Effector memory CD8-positive, alpha-beta T cell (primary cell): Measurements from ENCODE around the gene CD48.

Experiments used
- ATAC-seq: fragments of 150-1000 bp; cut with Tn5 transposase; replicated peaks from 2 replicates; pipeline ENCODE4 v1.10.0; 2021; ENCODE audit warnings: mild to moderate bottlenecking, moderate library complexity
- DNase-seq, 3 experiments: peaks; one replicate each; pipeline ENCODE4 v3.0.0; 2021
- H3K27ac Mint-ChIP-seq, 2 donors: one replicate each; pipeline ENCODE4 v1.8.0; 2022; ENCODE audit warnings: mild to moderate bottlenecking in 2 of 2, mixed read lengths in 2 of 2, moderate library complexity in 2 of 2
- H3K27me3 Mint-ChIP-seq, 2 donors: one replicate each; pipeline ENCODE4 v1.8.0; 2022; ENCODE audit warnings: mixed read lengths in 2 of 2
- H3K36me3 Mint-ChIP-seq: one replicate; pipeline ENCODE4 v1.8.0; 2022; ENCODE audit warnings: mild to moderate bottlenecking, moderate library complexity, mixed read lengths; ENCODE audit not compliant: insufficient read depth
- H3K4me1 Mint-ChIP-seq, 2 donors: one replicate each; pipeline ENCODE4 v1.8.0; 2022; ENCODE audit warnings: low read depth in 2 of 2, mixed read lengths in 2 of 2
- H3K4me3 Mint-ChIP-seq, 2 donors: one replicate each; pipeline ENCODE4 v1.8.0; 2022; ENCODE audit warnings: mild to moderate bottlenecking in 2 of 2, mixed read lengths in 2 of 2, moderate library complexity in 2 of 2
- H3K9me3 Mint-ChIP-seq, 2 donors: one replicate each; pipeline ENCODE4 v1.8.0; 2022; ENCODE audit warnings: mixed read lengths in 2 of 2
- total RNA-seq, 9 experiments: gene quantifications; one replicate each; lab custom pipeline; 2026; lab: John Stamatoyannopoulos, UW

The CD48 gene
- total RNA-seq = 200 to 374 (median 246) reads per million in 9 experiments

DNA sequence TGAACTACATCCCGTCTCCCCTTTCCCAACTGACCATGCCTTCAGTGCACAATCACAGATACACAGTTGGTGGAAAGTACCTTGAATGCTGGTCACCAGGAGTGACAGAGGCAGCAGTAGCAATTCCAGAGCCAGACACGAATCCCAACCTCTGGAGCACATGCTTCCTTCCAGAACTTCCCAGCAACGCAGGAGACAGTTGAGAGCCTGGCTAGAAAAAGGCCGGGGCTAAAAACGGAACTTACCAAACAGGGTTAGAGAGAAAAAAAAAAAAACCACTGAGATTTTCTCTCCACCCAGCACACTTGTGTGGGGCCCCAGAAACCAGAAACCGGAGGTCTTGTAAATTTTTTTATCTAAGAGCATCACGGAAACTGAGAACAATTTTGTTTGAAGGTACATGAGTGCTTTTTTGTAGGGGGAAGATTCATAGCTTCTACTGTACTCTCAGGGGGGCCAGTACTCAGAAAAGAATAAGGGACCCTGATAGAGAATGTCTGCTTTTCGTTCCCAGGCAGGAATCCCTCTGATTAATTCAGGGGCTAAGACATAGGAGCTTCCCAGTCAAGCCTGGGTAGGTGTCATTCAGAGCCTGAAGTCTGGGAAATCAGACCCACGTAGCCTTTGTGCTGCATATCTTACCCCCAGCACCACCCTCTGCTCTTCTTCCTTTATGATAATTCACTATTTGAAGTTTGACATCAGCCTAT, at the start of gene CD48:
CD48 (minus strand) TSS at position 221 of the 710 bp plus-strand sequence; CDS start at position 162, 59 bp downstream.
- ATAC-seq = peak; percentile 53

GRCh38 chr1:160761046-160761445, 49.4 kb upstream of the CD48 start:
- ATAC-seq (no peak), DNase-seq (no peak)
- H3K4me1 Mint-ChIP-seq = peaks cover 30 to 38% of the 10 kb centered on the region in 2 donors
- H3K27ac Mint-ChIP-seq = no peak overlapping the region
- peaks cover 8 to 10% of the 10 kb centered on the region in 2 donors for H3K9me3 Mint-ChIP-seq
- H3K36me3 Mint-ChIP-seq = peaks cover 4% of the 10 kb centered on the region
- H3K4me3 Mint-ChIP-seq = no peak overlapping the region
- H3K27me3 Mint-ChIP-seq = no peaks in the 10 kb centered on the region

More for the DNA sequence above, at the start of gene CD48:
- no peaks in the 10 kb centered on the region for H3K27me3 Mint-ChIP-seq
- peak; percentile 35 to 43 (median 40) for DNase-seq
- no peak within 1 kb of the TSS for H3K4me3 Mint-ChIP-seq
- H3K9me3 Mint-ChIP-seq = no peaks in the 10 kb centered on the region
- H3K4me1 Mint-ChIP-seq = peaks cover 17 to 30% of the 10 kb centered on the region in 2 donors
- H3K27ac Mint-ChIP-seq = no peak within 1 kb of the TSS
- H3K36me3 Mint-ChIP-seq = peaks cover 11% of the 10 kb centered on the region

GRCh38 chr1:160759740-160760139, 48.1 kb upstream of the CD48 start:
- Mint-ChIP-seq H3K9me3 (peaks cover 8 to 10% of the 10 kb centered on the region in 2 donors), H3K4me1 (peaks cover 36 to 47% of the 10 kb centered on the region in 2 donors), H3K27ac (peak overlapping the region in 1 of 2 donors; percentile 9), H3K4me3 (no peak overlapping the region), H3K36me3 (peaks cover 11% of the 10 kb centered on the region), H3K27me3 (no peaks in the 10 kb centered on the region)
- DNase-seq (no peak), ATAC-seq (no peak)

GRCh38 chr1:160758521-160758920, 46.9 kb upstream of the CD48 start:
- ATAC-seq (no peak), DNase-seq (no peak)
- peaks cover 8 to 10% of the 10 kb centered on the region in 2 donors for H3K9me3 Mint-ChIP-seq
- H3K4me3 Mint-ChIP-seq = no peak overlapping the region
- peak overlapping the region; percentile 26 to 86 for H3K27ac Mint-ChIP-seq
- peaks cover 43 to 56% of the 10 kb centered on the region in 2 donors for H3K4me1 Mint-ChIP-seq
- peaks cover 21% of the 10 kb centered on the region for H3K36me3 Mint-ChIP-seq
- no peaks in the 10 kb centered on the region for H3K27me3 Mint-ChIP-seq

DNA sequence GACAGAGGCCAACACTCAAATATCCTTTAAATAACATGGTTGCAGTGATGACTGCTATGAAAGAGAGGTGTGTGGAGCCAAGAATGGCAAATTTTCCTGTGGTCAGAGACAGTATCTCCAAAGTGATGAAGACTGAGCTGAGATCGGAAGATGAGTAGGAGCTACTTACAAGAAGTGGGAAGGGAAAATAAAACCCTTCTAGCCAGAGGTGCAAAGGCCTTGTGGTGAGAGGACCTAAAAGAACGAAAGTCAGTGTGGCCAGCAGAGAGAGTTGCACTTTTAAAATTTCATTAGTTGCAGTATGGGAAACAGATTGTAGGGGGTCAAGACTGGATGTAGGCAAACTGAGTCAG, 45.2 kb upstream of the CD48 start:
- peaks cover 59 to 65% of the 10 kb centered on the region in 2 donors for H3K4me1 Mint-ChIP-seq
- ATAC-seq = peak; percentile 8
- no peaks in the 10 kb centered on the region for H3K27me3 Mint-ChIP-seq
- no peak for DNase-seq
- H3K36me3 Mint-ChIP-seq = peaks cover 35% of the 10 kb centered on the region
- peak overlapping the region; percentile 62 to 80 for H3K4me3 Mint-ChIP-seq
- H3K9me3 Mint-ChIP-seq = peaks cover 8 to 10% of the 10 kb centered on the region in 2 donors
- peak overlapping the region; percentile 94 to 98 for H3K27ac Mint-ChIP-seq

- Mint-ChIP-seq H3K4me1 (peaks cover 59 to 70% of the 10 kb centered on the region in 2 donors), H3K27me3 (no peaks in the 10 kb centered on the region), H3K27ac (peak overlapping the region; percentile 94 to 98), H3K4me3 (peak overlapping the region; percentile 62 to 80), H3K9me3 (peaks cover 7 to 10% of the 10 kb centered on the region in 2 donors), H3K36me3 (peaks cover 42% of the 10 kb centered on the region)
- DNase-seq (peak; percentile 53 to 60 (median 56)), ATAC-seq (peak; percentile 83)
Measured at GRCh38 chr1:160755911-160756848, 44.6 kb upstream of the CD48 start.

GRCh38 chr1:160755461-160755860, 43.8 kb upstream of the CD48 start:
- H3K9me3 Mint-ChIP-seq = peaks cover 4 to 10% of the 10 kb centered on the region in 2 donors
- H3K27ac Mint-ChIP-seq = peak overlapping the region; percentile 94 to 98
- DNase-seq (no peak), ATAC-seq (no peak)
- no peaks in the 10 kb centered on the region for H3K27me3 Mint-ChIP-seq
- H3K4me3 Mint-ChIP-seq = peak overlapping the region; percentile 62 to 80
- H3K36me3 Mint-ChIP-seq = peaks cover 49% of the 10 kb centered on the region
- peaks cover 65 to 78% of the 10 kb centered on the region in 2 donors for H3K4me1 Mint-ChIP-seq

DNA sequence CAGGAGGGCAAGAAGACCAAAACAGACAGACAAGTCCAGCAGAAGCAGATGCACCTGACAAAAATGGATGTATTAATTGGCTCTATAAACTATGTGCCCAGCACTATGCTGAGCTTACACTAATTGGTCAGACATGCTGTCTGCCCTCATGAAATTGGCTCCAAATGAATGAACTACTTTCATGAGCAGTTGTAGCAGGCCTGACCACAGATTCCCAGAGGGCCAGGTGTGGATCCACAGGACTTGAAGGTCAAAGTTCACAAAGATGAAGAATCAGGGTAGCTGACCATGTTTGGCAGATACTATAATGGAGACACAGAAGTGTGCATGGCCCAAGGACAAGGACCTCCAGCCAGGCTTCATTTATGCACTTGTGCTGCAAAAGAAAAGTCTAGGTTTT, 42.0 kb upstream of the CD48 start:
- H3K9me3 Mint-ChIP-seq = peaks cover 4 to 10% of the 10 kb centered on the region in 2 donors

GRCh38 chr1:160752924-160753323, 41.3 kb upstream of the CD48 start:
- DNase-seq = no peak
- Mint-ChIP-seq H3K4me3 (peak overlapping the region; percentile 19 to 32), H3K36me3 (peaks cover 65% of the 10 kb centered on the region), H3K9me3 (peaks cover 4 to 10% of the 10 kb centered on the region in 2 donors), H3K4me1 (peaks cover 78 to 86% of the 10 kb centered on the region in 2 donors), H3K27me3 (no peaks in the 10 kb centered on the region), H3K27ac (peak overlapping the region; percentile 94 to 98)
- ATAC-seq = no peak

More for the DNA sequence above, 42.0 kb upstream of the CD48 start:
- no peak for ATAC-seq
- Mint-ChIP-seq H3K36me3 (peaks cover 62% of the 10 kb centered on the region), H3K4me1 (peaks cover 72 to 85% of the 10 kb centered on the region in 2 donors), H3K27me3 (no peaks in the 10 kb centered on the region), H3K4me3 (peak overlapping the region in 1 of 2 donors; percentile 38), H3K27ac (peak overlapping the region; percentile 94 to 98)
- no peak for DNase-seq

- DNase-seq (no peak), ATAC-seq (no peak)
- Mint-ChIP-seq H3K27ac (peak overlapping the region; percentile 94 to 98), H3K27me3 (no peaks in the 10 kb centered on the region), H3K4me1 (peaks cover 79 to 86% of the 10 kb centered on the region in 2 donors), H3K9me3 (peaks cover 4 to 10% of the 10 kb centered on the region in 2 donors), H3K4me3 (peak overlapping the region; percentile 40 to 73), H3K36me3 (peaks cover 68% of the 10 kb centered on the region)
Measured at GRCh38 chr1:160752406-160752805, 40.8 kb upstream of the CD48 start.

DNA sequence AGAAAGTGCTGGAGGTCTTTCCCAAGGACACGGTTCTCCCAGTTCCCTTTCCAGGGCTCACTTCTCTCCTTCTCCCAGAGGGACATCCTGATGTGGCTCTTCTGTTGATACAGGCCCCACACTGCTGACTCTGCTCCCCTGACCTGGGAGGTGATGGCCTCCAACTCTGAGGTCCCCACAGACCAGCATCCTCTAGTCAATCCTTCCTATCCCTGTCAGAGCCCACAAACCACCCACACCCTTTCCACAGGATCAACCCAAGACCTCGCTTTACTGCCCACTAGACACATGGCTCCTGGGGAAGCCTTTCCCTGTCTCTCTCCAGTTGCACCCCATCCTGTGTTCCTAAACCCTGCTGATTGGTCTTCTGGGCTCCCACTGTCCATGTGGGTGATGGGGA, 39.0 kb upstream of the CD48 start:
- Mint-ChIP-seq H3K27ac (peak overlapping the region; percentile 94 to 98), H3K4me3 (peak overlapping the region; percentile 48 to 53), H3K36me3 (peaks cover 68% of the 10 kb centered on the region), H3K9me3 (no peaks in the 10 kb centered on the region), H3K27me3 (no peaks in the 10 kb centered on the region), H3K4me1 (peaks cover 65 to 84% of the 10 kb centered on the region in 2 donors)
- DNase-seq (no peak), ATAC-seq (no peak)

GRCh38 chr1:160748878-160749269, 37.3 kb upstream of the CD48 start:
- Mint-ChIP-seq H3K27ac (peak overlapping the region; percentile 79 to 98), H3K9me3 (no peaks in the 10 kb centered on the region), H3K4me1 (peaks cover 75 to 90% of the 10 kb centered on the region in 2 donors), H3K4me3 (peak overlapping the region; percentile 38 to 88), H3K27me3 (no peaks in the 10 kb centered on the region), H3K36me3 (peaks cover 62% of the 10 kb centered on the region)
- no peak for DNase-seq
- no peak for ATAC-seq

DNA sequence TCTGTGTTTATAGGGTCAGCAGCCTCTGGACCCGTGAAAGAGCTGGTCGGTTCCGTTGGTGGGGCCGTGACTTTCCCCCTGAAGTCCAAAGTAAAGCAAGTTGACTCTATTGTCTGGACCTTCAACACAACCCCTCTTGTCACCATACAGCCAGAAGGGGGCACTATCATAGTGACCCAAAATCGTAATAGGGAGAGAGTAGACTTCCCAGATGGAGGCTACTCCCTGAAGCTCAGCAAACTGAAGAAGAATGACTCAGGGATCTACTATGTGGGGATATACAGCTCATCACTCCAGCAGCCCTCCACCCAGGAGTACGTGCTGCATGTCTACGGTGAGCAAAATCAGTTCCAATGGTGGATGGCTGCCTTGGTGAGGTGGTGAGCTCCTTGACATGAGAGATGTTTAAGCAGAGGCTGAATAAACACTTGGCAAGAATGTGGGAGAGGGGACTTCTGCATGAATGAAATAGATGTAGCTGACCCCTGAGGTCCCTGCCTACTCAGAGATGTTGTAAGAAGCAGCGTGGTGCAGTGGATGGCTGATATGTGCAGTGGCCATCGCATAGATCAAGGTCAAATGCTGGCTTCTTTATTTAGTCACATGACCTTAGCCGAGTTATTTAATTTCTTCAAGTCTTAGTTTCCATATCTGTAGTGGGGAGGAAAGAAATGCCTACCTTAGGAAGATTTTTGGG, 36.7 kb upstream of the CD48 start:
- Mint-ChIP-seq H3K4me3 (peak overlapping the region; percentile 38 to 88), H3K36me3 (peaks cover 61% of the 10 kb centered on the region), H3K9me3 (no peaks in the 10 kb centered on the region), H3K27ac (peak overlapping the region; percentile 79 to 98), H3K4me1 (peaks cover 74 to 90% of the 10 kb centered on the region in 2 donors), H3K27me3 (no peaks in the 10 kb centered on the region)
- DNase-seq = no peak
- ATAC-seq = no peak
